Stimulated activated effector memory CD8-positive, alpha-beta T cell treated with anti-CD3 and anti-CD28 coated beads, Interleukin-12 subunit alpha, Interleukin-12 subunit beta, amount 100 ng/mL, for 72 hours (primary cell): Measurements from ENCODE around the gene GRM7.

Source experiments
- ATAC-seq: fragments of 150-1000 bp; cut with Tn5 transposase; 2 replicates; pipeline ENCODE4 v1.10.0; 2021
- DNase-seq, 2 donors: peaks; one replicate each; pipeline ENCODE4 v3.0.0; 2021 to 2022; ENCODE audit warnings: low spot score in 2 of 2
- H3K27ac Mint-ChIP-seq: one replicate; pipeline ENCODE4 v1.8.0; 2022; ENCODE audit warnings: mild to moderate bottlenecking, mixed read lengths
- H3K36me3 Mint-ChIP-seq: one replicate; pipeline ENCODE4 v1.8.0; 2022; ENCODE audit warnings: mild to moderate bottlenecking, mixed read lengths
- H3K4me1 Mint-ChIP-seq: one replicate; pipeline ENCODE4 v1.8.0; 2022; ENCODE audit warnings: mixed read lengths
- H3K4me3 Mint-ChIP-seq: one replicate; pipeline ENCODE4 v1.8.0; 2022; ENCODE audit warnings: mild to moderate bottlenecking, mixed read lengths
- H3K9me3 Mint-ChIP-seq: one replicate; pipeline ENCODE4 v1.8.0; 2022; ENCODE audit warnings: mixed read lengths

The GRM7 gene

DNA sequence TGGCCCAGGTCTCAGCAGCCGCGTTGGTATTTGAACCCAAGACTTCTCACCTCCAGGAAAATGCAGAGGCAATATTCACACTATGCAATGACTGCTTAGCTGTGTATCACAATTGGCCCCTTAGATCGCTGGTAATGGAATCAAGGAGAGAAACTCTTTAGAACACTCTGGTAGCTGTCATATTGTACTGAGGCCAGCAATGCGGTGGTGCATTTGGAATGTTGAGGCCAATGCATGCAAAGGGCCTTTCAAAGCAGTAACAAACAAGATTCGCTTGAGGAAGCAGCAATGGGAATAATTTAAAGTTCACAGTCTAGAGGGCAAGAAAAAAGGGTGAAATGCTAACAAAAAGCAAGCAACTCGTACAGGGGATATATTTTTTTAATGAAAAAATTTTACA, 764.1 kb downstream of the GRM7 start:
- Mint-ChIP-seq H3K9me3 (no peaks in the 10 kb centered on the region), H3K27ac (no peak overlapping the region), H3K4me3 (no peak overlapping the region), H3K4me1 (no peaks in the 10 kb centered on the region), H3K36me3 (no peaks in the 10 kb centered on the region)
- no peak for ATAC-seq
- DNase-seq, result no peak

- ATAC-seq, result no peak
- Mint-ChIP-seq H3K9me3 (peaks cover 4% of the 10 kb centered on the region), H3K4me1 (no peaks in the 10 kb centered on the region), H3K27ac (no peak overlapping the region), H3K4me3 (no peak overlapping the region), H3K36me3 (no peaks in the 10 kb centered on the region)
- DNase-seq, result no peak
Observed at GRCh38 chr3:7630351-7630911, 769.5 kb downstream of the GRM7 start.

- H3K36me3 Mint-ChIP-seq, result no peaks in the 10 kb centered on the region
- ATAC-seq (no peak), DNase-seq (no peak)
- no peak overlapping the region for H3K4me3 Mint-ChIP-seq
- H3K9me3 Mint-ChIP-seq, result peaks cover 4% of the 10 kb centered on the region
- no peak overlapping the region for H3K27ac Mint-ChIP-seq
- H3K4me1 Mint-ChIP-seq, result no peaks in the 10 kb centered on the region
Observed at GRCh38 chr3:7630925-7631324, 770.0 kb downstream of the GRM7 start.

GRCh38 chr3:7632305-7632704, 771.4 kb downstream of the GRM7 start:
- no peaks in the 10 kb centered on the region for H3K36me3 Mint-ChIP-seq
- peaks cover 4% of the 10 kb centered on the region for H3K9me3 Mint-ChIP-seq
- H3K4me1 Mint-ChIP-seq, result no peaks in the 10 kb centered on the region
- H3K4me3 Mint-ChIP-seq, result no peak overlapping the region
- ATAC-seq (no peak), DNase-seq (no peak)
- H3K27ac Mint-ChIP-seq, result no peak overlapping the region

DNA sequence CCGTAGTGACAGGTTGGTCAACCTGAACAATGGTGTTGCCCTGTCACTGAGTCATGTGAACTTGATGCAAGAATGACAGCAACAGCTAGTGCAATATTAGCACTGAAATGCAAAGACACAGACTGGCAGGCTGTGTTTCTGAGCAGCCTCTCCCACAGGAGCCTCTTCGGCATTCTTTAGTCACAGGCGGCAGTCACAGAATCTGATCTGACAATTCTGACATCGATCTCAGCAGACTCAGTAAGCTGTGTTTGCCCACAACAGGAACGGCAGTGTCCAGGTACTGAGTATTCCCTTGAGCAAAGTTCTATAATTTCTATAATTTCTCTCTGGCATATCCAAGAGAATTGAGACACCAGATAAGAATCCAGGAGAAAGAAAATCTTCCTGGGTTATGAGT, 776.8 kb downstream of the GRM7 start:
- peaks cover 6% of the 10 kb centered on the region for H3K9me3 Mint-ChIP-seq
- H3K4me3 Mint-ChIP-seq, result no peak overlapping the region
- no peaks in the 10 kb centered on the region for H3K36me3 Mint-ChIP-seq
- H3K4me1 Mint-ChIP-seq, result no peaks in the 10 kb centered on the region
- ATAC-seq (no peak), DNase-seq (no peak)
- H3K27ac Mint-ChIP-seq, result no peak overlapping the region

- peaks cover 6% of the 10 kb centered on the region for H3K9me3 Mint-ChIP-seq
- H3K4me1 Mint-ChIP-seq, result no peaks in the 10 kb centered on the region
- no peak overlapping the region for H3K4me3 Mint-ChIP-seq
- no peaks in the 10 kb centered on the region for H3K36me3 Mint-ChIP-seq
- H3K27ac Mint-ChIP-seq, result no peak overlapping the region
- no peak for ATAC-seq
- no peak for DNase-seq
Observed at GRCh38 chr3:7638103-7638502, 777.2 kb downstream of the GRM7 start.

GRCh38 chr3:7640787-7641186, 779.9 kb downstream of the GRM7 start:
- H3K4me3 Mint-ChIP-seq, result no peak overlapping the region
- no peak overlapping the region for H3K27ac Mint-ChIP-seq
- DNase-seq (no peak), ATAC-seq (no peak)
- H3K36me3 Mint-ChIP-seq, result no peaks in the 10 kb centered on the region
- no peaks in the 10 kb centered on the region for H3K4me1 Mint-ChIP-seq
- peaks cover 6% of the 10 kb centered on the region for H3K9me3 Mint-ChIP-seq

- Mint-ChIP-seq H3K9me3 (no peaks in the 10 kb centered on the region), H3K4me1 (no peaks in the 10 kb centered on the region), H3K4me3 (no peak overlapping the region), H3K27ac (no peak overlapping the region), H3K36me3 (no peaks in the 10 kb centered on the region)
- DNase-seq (no peak), ATAC-seq (no peak)
Observed at GRCh38 chr3:7646851-7647250, 785.9 kb downstream of the GRM7 start.

GRCh38 chr3:7650466-7650865, 789.6 kb downstream of the GRM7 start:
- DNase-seq, result no peak
- Mint-ChIP-seq H3K36me3 (no peaks in the 10 kb centered on the region), H3K9me3 (no peaks in the 10 kb centered on the region)

DNA sequence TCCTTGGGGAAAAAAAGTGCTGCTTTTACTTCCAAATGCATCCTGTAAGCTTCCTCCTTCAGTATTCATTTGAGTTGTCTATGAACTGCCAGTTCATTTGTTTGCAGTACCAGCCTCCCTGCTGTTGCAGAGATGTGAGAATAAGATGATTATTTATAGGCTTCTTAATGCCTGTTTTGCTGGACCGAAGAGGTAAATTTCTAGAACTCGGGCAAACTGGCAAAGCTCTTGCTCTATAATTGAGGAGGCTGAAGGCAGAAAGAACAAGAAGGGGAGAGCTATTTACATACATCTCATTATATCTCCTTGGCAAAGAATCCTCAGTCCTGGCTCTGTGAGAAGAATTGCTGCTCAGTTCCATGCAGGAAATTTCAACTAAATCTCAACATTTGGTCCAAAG, 790.4 kb downstream of the GRM7 start:
- H3K36me3 Mint-ChIP-seq, result no peaks in the 10 kb centered on the region
- no peak for ATAC-seq

More at GRCh38 chr3:7650466-7650865, 789.6 kb downstream of the GRM7 start:
- H3K4me1 Mint-ChIP-seq, result no peaks in the 10 kb centered on the region
- H3K4me3 Mint-ChIP-seq, result no peak overlapping the region
- no peak for ATAC-seq
- H3K27ac Mint-ChIP-seq, result no peak overlapping the region

GRCh38 chr3:7657214-7658112, 796.5 kb downstream of the GRM7 start:
- Mint-ChIP-seq H3K36me3 (no peaks in the 10 kb centered on the region), H3K27ac (no peak overlapping the region), H3K4me3 (no peak overlapping the region), H3K9me3 (no peaks in the 10 kb centered on the region), H3K4me1 (no peaks in the 10 kb centered on the region)
- no peak for DNase-seq
- ATAC-seq, result no peak

More for the DNA sequence above, 790.4 kb downstream of the GRM7 start:
- H3K4me1 Mint-ChIP-seq, result no peaks in the 10 kb centered on the region
- H3K4me3 Mint-ChIP-seq, result no peak overlapping the region
- no peak for DNase-seq
- no peak overlapping the region for H3K27ac Mint-ChIP-seq
- H3K9me3 Mint-ChIP-seq, result no peaks in the 10 kb centered on the region

DNA sequence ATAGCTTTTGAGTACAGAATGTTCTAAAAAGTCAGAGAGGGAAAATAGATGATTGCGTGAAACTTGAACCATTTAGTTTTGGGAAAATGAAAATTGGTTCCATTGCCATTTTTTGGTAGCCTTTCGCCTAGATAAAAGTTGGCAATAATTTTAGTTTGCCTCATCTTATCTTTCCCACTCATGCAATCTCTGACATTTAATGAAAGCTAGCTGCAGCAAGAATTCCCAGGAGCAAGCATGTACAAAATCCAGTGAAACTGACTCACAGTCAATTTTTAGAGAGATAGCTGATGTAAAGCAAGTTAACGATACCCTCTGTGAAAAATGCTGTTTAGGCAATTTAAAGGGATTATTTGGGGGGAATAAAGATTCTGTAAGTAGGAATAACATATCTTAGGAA, 797.4 kb downstream of the GRM7 start:
- Mint-ChIP-seq H3K36me3 (no peaks in the 10 kb centered on the region), H3K9me3 (no peaks in the 10 kb centered on the region), H3K27ac (no peak overlapping the region), H3K4me3 (no peak overlapping the region), H3K4me1 (no peaks in the 10 kb centered on the region)
- DNase-seq (no peak), ATAC-seq (no peak)

- ATAC-seq, result no peak
- Mint-ChIP-seq H3K4me1 (no peaks in the 10 kb centered on the region), H3K36me3 (no peaks in the 10 kb centered on the region), H3K9me3 (no peaks in the 10 kb centered on the region), H3K27ac (no peak overlapping the region), H3K4me3 (no peak overlapping the region)
- no peak for DNase-seq
Observed at GRCh38 chr3:7659079-7659478, 798.2 kb downstream of the GRM7 start.

GRCh38 chr3:7663771-7664170, 802.9 kb downstream of the GRM7 start:
- no peak for DNase-seq

GRCh38 chr3:7667774-7668173, 806.9 kb downstream of the GRM7 start:
- DNase-seq, result no peak
- H3K9me3 Mint-ChIP-seq, result peaks cover 7% of the 10 kb centered on the region
- no peaks in the 10 kb centered on the region for H3K36me3 Mint-ChIP-seq
- no peak overlapping the region for H3K4me3 Mint-ChIP-seq
- no peak overlapping the region for H3K27ac Mint-ChIP-seq
- no peak for ATAC-seq
- H3K4me1 Mint-ChIP-seq, result no peaks in the 10 kb centered on the region

More at GRCh38 chr3:7663771-7664170, 802.9 kb downstream of the GRM7 start:
- H3K9me3 Mint-ChIP-seq, result no peaks in the 10 kb centered on the region
- no peaks in the 10 kb centered on the region for H3K4me1 Mint-ChIP-seq
- H3K4me3 Mint-ChIP-seq, result no peak overlapping the region
- no peak for ATAC-seq
- no peaks in the 10 kb centered on the region for H3K36me3 Mint-ChIP-seq
- no peak overlapping the region for H3K27ac Mint-ChIP-seq

- Mint-ChIP-seq H3K4me1 (no peaks in the 10 kb centered on the region), H3K9me3 (peaks cover 7% of the 10 kb centered on the region)
- DNase-seq, result no peak
Observed at GRCh38 chr3:7669641-7670040, 808.7 kb downstream of the GRM7 start.

More at GRCh38 chr3:7669641-7670040, 808.7 kb downstream of the GRM7 start:
- no peaks in the 10 kb centered on the region for H3K36me3 Mint-ChIP-seq
- ATAC-seq, result no peak
- no peak overlapping the region for H3K4me3 Mint-ChIP-seq
- H3K27ac Mint-ChIP-seq, result no peak overlapping the region
